Stimulated activated CD8-positive, alpha-beta memory T cell treated with anti-CD3 and anti-CD28 coated beads, Interleukin-7, amount 100 ng/mL, for 24 hours (primary cell): ENCODE data around the gene DCXR.
"Not testable (repeated sequence)": the region's sequence is repeated elsewhere in the genome, so short reads cannot be mapped to it uniquely, and the experiment has no call there.

Experiments
- DNase-seq: peaks from one replicate; pipeline ENCODE4 v3.0.0-alpha.2; 2020; ENCODE audit warnings: low read depth

Gene DCXR

GRCh38 chr17:82039695-82040299 is 2.3 kb upstream of the DCXR start:
- no peak for DNase-seq

- DNase-seq = not testable (repeated sequence)
Observed at GRCh38 chr17:82038796-82039409, 1.4 kb upstream of the DCXR start.

GRCh38 chr17:82037889-82038195 is 345 bp upstream of the DCXR start:
- DNase-seq = no peak

GRCh38 chr17:82036634-82037091 is 834 bp downstream of the DCXR start:
- DNase-seq = no peak

GRCh38 chr17:82035956-82036633 is 1.4 kb downstream of the DCXR start:
- DNase-seq = no peak

GRCh38 chr17:82035488-82035887 is 2.0 kb downstream of the DCXR start:
- DNase-seq = no peak

- no peak for DNase-seq
Observed at GRCh38 chr17:82034371-82035011, 3.0 kb downstream of the DCXR start.

- no peak for DNase-seq
Observed at GRCh38 chr17:82033359-82034085, 4.0 kb downstream of the DCXR start.

GRCh38 chr17:82031885-82032627 is 5.4 kb downstream of the DCXR start:
- no peak for DNase-seq

GRCh38 chr17:82031303-82031884 is 6.1 kb downstream of the DCXR start, which contains the start of gene RAC3:
RAC3 (plus strand) TSS chr17:82031678; CDS start chr17:82031762, 84 bp downstream.
- no peak for DNase-seq

- peak; percentile 61 for DNase-seq
Observed at GRCh38 chr17:82030470-82031302, 6.8 kb downstream of the DCXR start.

GRCh38 chr17:82029990-82030469 is 7.5 kb downstream of the DCXR start:
- DNase-seq = no peak

- no peak for DNase-seq
Observed at GRCh38 chr17:82029391-82029790, 8.1 kb downstream of the DCXR start.

GRCh38 chr17:82028966-82029365 is 8.5 kb downstream of the DCXR start:
- DNase-seq = no peak

GRCh38 chr17:82028246-82028645 is 9.3 kb downstream of the DCXR start:
- no peak for DNase-seq

- DNase-seq = no peak
Observed at GRCh38 chr17:82025401-82026107, 11.9 kb downstream of the DCXR start.

- no peak for DNase-seq
Observed at GRCh38 chr17:82024859-82025258, 12.6 kb downstream of the DCXR start.

GRCh38 chr17:82023447-82024241 is 13.9 kb downstream of the DCXR start:
- DNase-seq = no peak
